ENCODE data around the gene RAD51B.
"Not testable (repeated sequence)": the region's sequence is repeated elsewhere in the genome, so short reads cannot be mapped to it uniquely, and the experiment has no call there.

Gene RAD51B

GRCh38 chr14:68428900-68429299, 609.3 kb downstream of the RAD51B start:
- DNase-seq (ENCODE audit: low read depth, low spot score); H3K4me3 ChIP-seq (ENCODE audit: low read length): not testable (repeated sequence)

- DNase-seq (ENCODE audit: low read depth, low spot score); H3K4me3 ChIP-seq (ENCODE audit: low read length): not testable (repeated sequence)
Observed at GRCh38 chr14:68434173-68434572, 614.6 kb downstream of the RAD51B start.

DNA sequence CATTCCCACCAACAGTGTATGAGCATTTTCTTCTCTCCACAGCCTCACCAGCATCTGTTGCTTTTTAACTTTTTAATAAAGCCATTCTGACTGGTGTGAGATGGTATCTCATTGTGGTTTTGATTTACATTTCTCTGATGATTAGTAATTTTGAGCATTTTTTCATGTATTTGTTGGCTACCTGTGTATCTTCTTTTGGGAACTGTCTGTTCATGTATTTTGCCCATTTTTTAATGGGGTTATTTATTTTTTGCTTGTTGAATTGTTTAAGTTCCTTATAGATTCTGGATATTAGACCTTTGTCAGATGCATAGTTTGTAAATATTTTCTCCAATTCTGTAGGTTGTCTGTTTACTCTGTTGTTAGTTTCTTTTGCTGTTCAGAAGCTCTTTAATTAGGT, 616.1 kb downstream of the RAD51B start:
- H3K4me3 ChIP-seq (ENCODE audit: low read length); DNase-seq (ENCODE audit: low read depth, low spot score): not testable (repeated sequence)

- no peak overlapping the region for H3K4me3 ChIP-seq (ENCODE audit: low read length)
- no peak for DNase-seq (ENCODE audit: low read depth, low spot score)
Observed at GRCh38 chr14:68439676-68440075, 620.1 kb downstream of the RAD51B start.

GRCh38 chr14:68440820-68441219, 621.2 kb downstream of the RAD51B start:
- no peak for DNase-seq (ENCODE audit: low read depth, low spot score)
- no peak overlapping the region for H3K4me3 ChIP-seq (ENCODE audit: low read length)

GRCh38 chr14:68441542-68441941, 622.0 kb downstream of the RAD51B start:
- no peak for DNase-seq (ENCODE audit: low read depth, low spot score)
- no peak overlapping the region for H3K4me3 ChIP-seq (ENCODE audit: low read length)

- DNase-seq (ENCODE audit: low read depth, low spot score) = no peak
Observed at GRCh38 chr14:68442828-68443629, 623.5 kb downstream of the RAD51B start.

GRCh38 chr14:68444449-68445168, 625.0 kb downstream of the RAD51B start:
- DNase-seq (ENCODE audit: low read depth, low spot score) = peak; percentile 75
- no peak overlapping the region for H3K4me3 ChIP-seq (ENCODE audit: low read length)

More at GRCh38 chr14:68442828-68443629, 623.5 kb downstream of the RAD51B start:
- H3K4me3 ChIP-seq (ENCODE audit: low read length) = no peak overlapping the region

DNA sequence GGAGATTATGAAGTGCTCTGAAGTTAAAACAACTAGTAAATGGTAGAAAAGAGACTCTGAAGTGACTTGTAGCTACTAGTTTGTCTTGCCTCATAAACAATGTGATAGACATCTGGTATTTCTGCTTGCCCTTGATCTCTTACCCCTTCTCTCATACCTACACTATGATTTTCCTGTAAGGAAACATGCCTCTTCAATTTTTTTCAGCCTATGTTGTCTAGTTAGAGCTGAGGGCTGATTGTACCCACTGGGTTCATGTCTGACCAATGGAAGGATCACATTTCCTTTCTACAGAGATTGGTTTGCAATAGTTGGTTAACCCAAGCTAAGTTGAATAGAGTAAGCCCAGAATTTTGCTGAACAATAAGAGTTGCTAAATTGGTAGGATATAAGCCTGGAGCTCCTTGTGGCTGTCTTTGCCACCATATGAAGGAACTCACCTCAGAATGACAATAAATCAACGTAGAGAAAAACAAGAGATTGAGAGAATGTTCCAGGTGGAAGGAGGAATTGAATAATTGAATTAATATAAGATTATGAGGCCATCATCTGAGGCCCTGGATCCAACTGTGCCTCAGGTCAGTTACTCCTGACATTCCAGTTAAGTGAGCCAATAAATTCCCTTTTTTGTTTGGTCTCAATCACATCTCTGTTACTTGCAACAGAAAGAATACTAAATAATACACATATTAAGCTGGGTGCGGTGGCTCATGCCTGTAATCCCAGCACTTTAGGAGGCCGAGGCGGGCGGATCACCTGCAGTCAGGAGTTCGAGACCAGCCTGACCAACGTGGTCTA, 626.9 kb downstream of the RAD51B start:
- H3K4me3 ChIP-seq (ENCODE audit: low read length) = no peak overlapping the region
- DNase-seq (ENCODE audit: low read depth, low spot score) = no peak

GRCh38 chr14:68447581-68448251, 628.1 kb downstream of the RAD51B start:
- H3K4me3 ChIP-seq (ENCODE audit: low read length) = no peak overlapping the region
- no peak for DNase-seq (ENCODE audit: low read depth, low spot score)

DNA sequence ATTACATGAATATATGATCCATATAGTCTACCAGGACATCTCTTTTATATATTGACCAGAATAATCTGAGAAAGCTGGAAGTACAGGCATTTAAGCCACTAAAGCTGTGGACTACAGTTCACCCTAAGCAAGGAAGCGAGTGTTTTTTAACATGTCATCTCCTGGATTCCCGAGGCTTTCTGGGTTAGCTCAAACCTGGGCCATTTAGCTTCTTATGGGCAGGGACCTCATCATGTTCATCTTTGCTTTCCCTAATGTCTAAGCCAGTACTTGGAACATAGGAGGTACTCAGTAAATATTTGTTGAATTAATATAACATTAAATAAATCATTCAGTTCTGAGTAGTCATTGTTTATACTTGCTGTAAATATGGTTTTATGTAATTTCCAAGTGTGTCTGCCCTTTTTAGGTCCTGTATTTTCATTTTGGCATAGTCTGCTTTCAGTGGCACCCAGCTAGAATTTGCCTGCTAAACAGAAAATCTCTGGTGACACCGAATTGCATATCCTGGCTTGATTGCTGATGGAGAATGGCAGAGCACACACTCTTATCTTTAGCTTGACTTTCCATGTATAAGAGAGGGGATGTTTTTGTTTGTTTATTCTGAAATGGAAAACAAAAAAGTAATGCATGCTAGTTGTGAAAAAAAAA, 628.8 kb downstream of the RAD51B start:
- DNase-seq (ENCODE audit: low read depth, low spot score) = no peak
- H3K4me3 ChIP-seq (ENCODE audit: low read length) = no peak overlapping the region

- H3K4me3 ChIP-seq (ENCODE audit: low read length) = no peak overlapping the region
- no peak for DNase-seq (ENCODE audit: low read depth, low spot score)
Observed at GRCh38 chr14:68449561-68450181, 630.1 kb downstream of the RAD51B start.

DNA sequence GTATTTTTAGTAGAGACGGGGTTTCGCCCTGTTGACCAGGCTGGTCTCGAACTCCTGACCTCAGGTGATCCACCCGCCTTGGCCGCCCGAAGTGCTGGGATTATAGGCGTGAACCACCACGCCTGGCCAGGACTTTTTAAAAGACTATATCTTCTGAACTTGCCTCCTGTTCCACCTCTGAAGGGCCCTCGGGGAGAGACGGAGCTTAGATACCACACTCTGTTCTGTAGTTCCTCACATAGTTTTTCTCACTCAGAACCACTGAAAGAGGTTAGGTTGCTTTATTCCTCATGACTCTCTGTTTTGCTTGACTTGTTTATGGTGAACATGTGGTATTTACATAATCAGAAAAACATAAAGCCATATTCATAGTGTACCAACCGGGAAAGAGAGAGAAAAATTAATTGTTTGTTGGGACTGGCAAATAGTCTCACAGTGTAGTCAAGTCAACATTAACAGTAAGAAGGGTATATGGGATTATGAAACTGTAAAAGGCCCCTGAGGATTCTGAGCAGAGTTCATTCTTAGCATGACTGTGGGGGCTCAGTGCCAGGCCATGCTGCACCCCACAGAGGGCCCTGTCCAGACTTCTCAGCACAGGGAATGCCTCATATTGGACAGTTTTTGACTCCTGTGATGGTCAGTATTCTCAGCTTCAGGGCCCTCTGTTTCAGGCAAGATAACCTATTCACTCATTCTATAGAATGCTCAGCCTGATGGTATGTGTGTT, 631.0 kb downstream of the RAD51B start:
- DNase-seq (ENCODE audit: low read depth, low spot score) = no peak

GRCh38 chr14:68451696-68452373, 632.3 kb downstream of the RAD51B start:
- no peak overlapping the region for H3K4me3 ChIP-seq (ENCODE audit: low read length)
- DNase-seq (ENCODE audit: low read depth, low spot score) = no peak

More for the DNA sequence above, 631.0 kb downstream of the RAD51B start:
- no peak overlapping the region for H3K4me3 ChIP-seq (ENCODE audit: low read length)

- H3K4me3 ChIP-seq (ENCODE audit: low read length) = no peak overlapping the region
- DNase-seq (ENCODE audit: low read depth, low spot score) = no peak
Observed at GRCh38 chr14:68458253-68458652, 638.7 kb downstream of the RAD51B start.

DNA sequence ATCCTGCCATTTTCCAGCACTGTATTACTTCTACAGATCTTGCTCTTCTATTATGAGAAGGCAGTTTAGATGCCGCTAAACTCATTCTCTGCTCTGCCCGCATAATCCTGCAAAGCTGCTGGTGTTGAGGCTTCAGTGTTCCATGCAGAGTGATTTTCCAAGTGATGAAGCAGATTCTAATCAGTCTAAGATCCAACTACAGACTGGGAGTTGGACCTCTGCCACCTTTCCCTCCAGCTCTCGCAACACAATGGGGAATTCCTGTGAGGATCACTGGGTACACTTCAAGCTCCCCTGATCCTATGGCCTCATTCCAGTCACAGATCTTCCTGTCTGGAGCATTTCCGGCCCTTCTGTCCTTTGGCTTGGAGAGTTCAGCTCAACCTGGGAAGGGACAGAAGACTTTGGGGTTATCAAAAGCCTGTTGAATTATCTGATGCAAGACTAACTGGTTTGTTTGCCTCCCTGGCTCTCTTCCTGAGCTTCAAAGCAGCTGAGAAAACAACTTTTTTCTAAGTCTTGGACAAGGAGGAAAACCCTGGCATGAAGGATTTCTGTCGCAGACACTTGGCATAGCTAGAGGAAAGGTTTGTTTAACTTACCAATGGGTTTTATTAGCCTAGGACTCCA, 639.4 kb downstream of the RAD51B start:
- no peak for DNase-seq (ENCODE audit: low read depth, low spot score)

More for the DNA sequence above, 639.4 kb downstream of the RAD51B start:
- no peak overlapping the region for H3K4me3 ChIP-seq (ENCODE audit: low read length)

All from Jurkat, Clone E6-1 (cell line).